ENCODE measurements around the gene BMPR1A. TPM values are rescaled to one million over a fixed set of nuclear protein-coding genes. Genes with fewer than 3 reads are reported as not detected.

The BMPR1A gene
- total RNA-seq, 1 donor from 2014 or later, result 32.6 TPM

GRCh38 chr10:86725980-86726676, 30.3 kb upstream of the BMPR1A start:
- no peak for FAIRE-seq
- TF ChIP-seq CTCF (IDR thresholded peaks at IDR 0.05; ENCODE audit: insufficient read depth, low read length, severe bottlenecking), result no peak
- DNase-seq (ENCODE audit: low read depth), result no peak

GRCh38 chr10:86726677-86726999, 29.8 kb upstream of the BMPR1A start:
- no peaks in the 10 kb centered on the region for H3K27me3 ChIP-seq (ENCODE audit: control insufficient read depth, insufficient read depth, low read length)
- FAIRE-seq (no peak), DNase-seq (ENCODE audit: low read depth) (no peak)
- H3K4me3 ChIP-seq (ENCODE audit: low read depth, low read length), result no peak overlapping the region
- no peaks in the 10 kb centered on the region for H3K36me3 ChIP-seq (ENCODE audit: control insufficient read depth, insufficient read depth, low read length)
- no peak for TF ChIP-seq CTCF (IDR thresholded peaks at IDR 0.05; ENCODE audit: insufficient read depth, low read length, severe bottlenecking)

More at GRCh38 chr10:86725980-86726676, 30.3 kb upstream of the BMPR1A start:
- Histone ChIP-seq H3K4me3 (ENCODE audit: low read depth, low read length) (no peak overlapping the region), H3K27me3 (ENCODE audit: control insufficient read depth, insufficient read depth, low read length) (peaks cover 3% of the 10 kb centered on the region), H3K36me3 (ENCODE audit: control insufficient read depth, insufficient read depth, low read length) (no peaks in the 10 kb centered on the region)

GRCh38 chr10:86727470-86727869, 28.9 kb upstream of the BMPR1A start:
- Histone ChIP-seq H3K36me3 (ENCODE audit: control insufficient read depth, insufficient read depth, low read length) (no peaks in the 10 kb centered on the region), H3K4me3 (ENCODE audit: low read depth, low read length) (no peak overlapping the region), H3K27me3 (ENCODE audit: control insufficient read depth, insufficient read depth, low read length) (no peaks in the 10 kb centered on the region)
- FAIRE-seq, result no peak
- DNase-seq (ENCODE audit: low read depth), result no peak
- no peak for TF ChIP-seq CTCF (IDR thresholded peaks at IDR 0.05; ENCODE audit: insufficient read depth, low read length, severe bottlenecking)

GRCh38 chr10:86728056-86728455, 28.4 kb upstream of the BMPR1A start:
- no peak for FAIRE-seq
- no peak overlapping the region for H3K4me3 ChIP-seq (ENCODE audit: low read depth, low read length)
- peaks cover 2% of the 10 kb centered on the region for H3K27me3 ChIP-seq (ENCODE audit: control insufficient read depth, insufficient read depth, low read length)
- no peaks in the 10 kb centered on the region for H3K36me3 ChIP-seq (ENCODE audit: control insufficient read depth, insufficient read depth, low read length)
- TF ChIP-seq CTCF (IDR thresholded peaks at IDR 0.05; ENCODE audit: insufficient read depth, low read length, severe bottlenecking), result no peak
- no peak for DNase-seq (ENCODE audit: low read depth)

GRCh38 chr10:86729677-86730076, 26.7 kb upstream of the BMPR1A start:
- no peak overlapping the region for H3K4me3 ChIP-seq (ENCODE audit: low read depth, low read length)
- TF ChIP-seq CTCF (IDR thresholded peaks at IDR 0.05; ENCODE audit: insufficient read depth, low read length, severe bottlenecking), result no peak

GRCh38 chr10:86730227-86730626, 26.2 kb upstream of the BMPR1A start:
- H3K4me3 ChIP-seq (ENCODE audit: low read depth, low read length), result no peak overlapping the region
- no peaks in the 10 kb centered on the region for H3K36me3 ChIP-seq (ENCODE audit: control insufficient read depth, insufficient read depth, low read length)
- no peak for DNase-seq (ENCODE audit: low read depth)
- FAIRE-seq, result no peak
- H3K27me3 ChIP-seq (ENCODE audit: control insufficient read depth, insufficient read depth, low read length), result peaks cover 3% of the 10 kb centered on the region
- no peak for TF ChIP-seq CTCF (IDR thresholded peaks at IDR 0.05; ENCODE audit: insufficient read depth, low read length, severe bottlenecking)

More at GRCh38 chr10:86729677-86730076, 26.7 kb upstream of the BMPR1A start:
- DNase-seq (ENCODE audit: low read depth) (peak; percentile 12), FAIRE-seq (peak; percentile 7)
- Histone ChIP-seq H3K36me3 (ENCODE audit: control insufficient read depth, insufficient read depth, low read length) (no peaks in the 10 kb centered on the region), H3K27me3 (ENCODE audit: control insufficient read depth, insufficient read depth, low read length) (peaks cover 3% of the 10 kb centered on the region)
